ENCODE measurements around the gene NOL11.

GRCh38 chr17:67711916-67712315 is 5.8 kb upstream of the NOL11 start:
- TF ChIP-seq REST (IDR thresholded peaks at IDR 0.05; ENCODE audit: low read depth) (no peak), CEBPB (IDR thresholded peaks at IDR 0.05) (no peak), EP300 (IDR thresholded peaks at IDR 0.05; ENCODE audit: borderline replicate concordance) (no peak), RAD21 (IDR thresholded peaks at IDR 0.05; ENCODE audit: low read depth) (no peak), MAX (IDR thresholded peaks at IDR 0.05) (no peak), TEAD4 (IDR thresholded peaks at IDR 0.05) (no peak), ZBTB7A (IDR thresholded peaks at IDR 0.05; ENCODE audit: low read depth) (no peak), YY1 (IDR thresholded peaks at IDR 0.05; ENCODE audit: low read depth) (no peak), FOXM1 (IDR thresholded peaks at IDR 0.05; ENCODE audit: borderline replicate concordance, low read depth) (no peak), TCF12 (IDR thresholded peaks at IDR 0.05; ENCODE audit: low read depth) (no peak)
